ENCODE results near the gene DAPK1.

Gene DAPK1

DNA sequence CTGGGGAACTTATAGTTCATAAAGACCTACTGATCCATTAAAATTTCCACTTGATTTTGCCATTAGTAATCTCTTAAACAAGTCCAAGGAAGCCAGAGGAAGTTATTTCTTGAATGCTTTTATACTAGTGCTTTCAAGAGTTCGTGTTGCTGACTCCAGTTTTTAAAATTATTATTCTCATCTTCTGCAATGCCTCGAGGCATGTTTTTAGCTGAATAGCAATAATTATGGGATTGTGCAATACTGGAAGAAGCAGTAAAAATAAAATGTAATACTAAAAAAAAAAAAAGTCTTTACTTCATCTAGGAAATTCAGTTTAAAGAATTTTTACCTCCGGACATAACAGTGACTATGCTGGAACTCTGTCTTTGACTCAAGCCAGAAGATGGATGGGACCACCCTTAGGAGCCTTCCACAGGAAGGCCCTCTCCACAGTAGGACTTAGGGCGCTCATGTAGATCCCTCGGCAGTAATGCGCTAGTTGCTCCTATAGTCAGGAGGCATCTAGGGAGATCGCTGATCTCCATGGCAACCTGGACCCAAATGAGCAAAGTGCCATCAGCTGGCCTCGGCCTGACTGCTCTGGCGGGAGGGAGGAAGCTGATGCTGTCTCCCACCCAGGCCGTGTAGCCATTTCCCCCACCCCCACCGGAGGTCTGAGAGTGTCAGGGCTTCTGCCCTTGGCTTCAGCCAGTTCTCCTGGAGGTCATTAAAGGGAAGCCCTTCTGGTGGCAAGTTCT is 56.7 kb downstream of the DAPK1 start:
- TF ChIP-seq, protein P1, sequence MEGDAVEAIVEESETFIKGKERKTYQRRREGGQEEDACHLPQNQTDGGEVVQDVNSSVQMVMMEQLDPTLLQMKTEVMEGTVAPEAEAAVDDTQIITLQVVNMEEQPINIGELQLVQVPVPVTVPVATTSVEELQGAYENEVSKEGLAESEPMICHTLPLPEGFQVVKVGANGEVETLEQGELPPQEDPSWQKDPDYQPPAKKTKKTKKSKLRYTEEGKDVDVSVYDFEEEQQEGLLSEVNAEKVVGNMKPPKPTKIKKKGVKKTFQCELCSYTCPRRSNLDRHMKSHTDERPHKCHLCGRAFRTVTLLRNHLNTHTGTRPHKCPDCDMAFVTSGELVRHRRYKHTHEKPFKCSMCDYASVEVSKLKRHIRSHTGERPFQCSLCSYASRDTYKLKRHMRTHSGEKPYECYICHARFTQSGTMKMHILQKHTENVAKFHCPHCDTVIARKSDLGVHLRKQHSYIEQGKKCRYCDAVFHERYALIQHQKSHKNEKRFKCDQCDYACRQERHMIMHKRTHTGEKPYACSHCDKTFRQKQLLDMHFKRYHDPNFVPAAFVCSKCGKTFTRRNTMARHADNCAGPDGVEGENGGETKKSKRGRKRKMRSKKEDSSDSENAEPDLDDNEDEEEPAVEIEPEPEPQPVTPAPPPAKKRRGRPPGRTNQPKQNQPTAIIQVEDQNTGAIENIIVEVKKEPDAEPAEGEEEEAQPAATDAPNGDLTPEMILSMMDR (IDR thresholded peaks at IDR 0.05; ENCODE audit: low read depth, low read length), result no peak
- DNase-seq (ENCODE audit: extremely low read depth, low read depth), result no peak

DNA sequence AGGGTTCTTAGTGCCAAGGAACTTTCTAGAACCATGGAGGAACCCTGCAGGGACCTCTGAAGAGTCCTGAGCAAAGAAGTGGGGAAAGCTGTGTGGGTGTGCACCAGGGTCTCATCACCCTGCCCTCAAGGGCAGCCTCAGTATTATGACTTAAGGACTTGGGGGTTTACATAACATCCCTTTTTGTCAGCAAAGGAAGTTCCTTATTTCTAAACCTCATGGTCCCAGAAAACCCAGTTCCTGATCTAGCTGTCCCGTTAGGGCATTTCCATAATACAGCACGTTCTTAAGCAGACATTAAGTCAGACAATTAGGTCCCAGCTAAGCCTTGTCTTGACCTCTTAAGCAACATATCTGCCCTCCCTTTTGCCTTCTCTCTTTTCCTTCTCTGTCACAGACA is 57.3 kb downstream of the DAPK1 start:
- DNase-seq (ENCODE audit: extremely low read depth, low read depth), result no peak
- TF ChIP-seq, protein P1 (IDR thresholded peaks at IDR 0.05; ENCODE audit: low read depth, low read length), result no peak

DNA sequence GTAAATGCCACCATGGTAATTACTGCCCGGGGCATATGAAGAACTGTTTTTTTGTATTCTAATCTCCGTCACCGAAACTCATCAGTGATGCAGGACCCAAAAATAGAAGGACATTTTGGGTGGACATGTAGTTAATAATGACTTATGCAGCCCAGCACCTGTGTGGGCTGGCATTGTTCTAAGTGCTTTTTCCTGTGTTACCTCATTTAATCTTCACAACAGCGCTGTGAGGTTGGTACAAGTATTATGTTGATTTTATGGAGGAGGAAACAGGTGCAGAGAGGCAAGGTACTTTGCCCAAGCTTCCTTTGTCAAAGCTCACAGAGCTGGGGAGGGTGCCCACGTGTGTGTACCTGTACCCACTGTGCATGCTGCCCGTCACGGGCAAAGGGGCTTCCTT is 58.4 kb downstream of the DAPK1 start:
- TF ChIP-seq, protein P1 (IDR thresholded peaks at IDR 0.05; ENCODE audit: low read depth, low read length), result no peak
- no peak for DNase-seq (ENCODE audit: extremely low read depth, low read depth)

DNA sequence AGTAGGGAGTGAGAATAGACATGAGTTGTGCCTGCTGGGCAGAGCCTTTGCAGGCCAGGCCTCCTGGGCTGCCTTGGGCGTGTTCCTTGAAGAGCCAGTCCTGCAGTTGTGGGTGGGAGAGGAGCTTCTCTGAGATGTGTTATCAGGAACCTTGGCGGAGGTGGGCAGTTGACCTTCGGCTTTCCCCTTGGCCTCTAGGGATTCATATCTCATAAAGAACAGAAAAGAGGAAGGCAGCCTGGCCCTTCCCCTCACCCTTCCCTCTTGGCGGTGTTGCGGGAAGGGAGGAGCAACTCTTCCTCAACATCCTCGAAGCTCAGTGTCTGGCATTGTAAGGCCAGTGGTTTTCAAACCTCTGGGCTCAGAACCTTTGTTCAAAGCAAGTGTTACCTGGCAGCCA is 59.2 kb downstream of the DAPK1 start:
- DNase-seq (ENCODE audit: extremely low read depth, low read depth), result no peak
- TF ChIP-seq, protein P1 (IDR thresholded peaks at IDR 0.05; ENCODE audit: low read depth, low read length), result no peak

DNA sequence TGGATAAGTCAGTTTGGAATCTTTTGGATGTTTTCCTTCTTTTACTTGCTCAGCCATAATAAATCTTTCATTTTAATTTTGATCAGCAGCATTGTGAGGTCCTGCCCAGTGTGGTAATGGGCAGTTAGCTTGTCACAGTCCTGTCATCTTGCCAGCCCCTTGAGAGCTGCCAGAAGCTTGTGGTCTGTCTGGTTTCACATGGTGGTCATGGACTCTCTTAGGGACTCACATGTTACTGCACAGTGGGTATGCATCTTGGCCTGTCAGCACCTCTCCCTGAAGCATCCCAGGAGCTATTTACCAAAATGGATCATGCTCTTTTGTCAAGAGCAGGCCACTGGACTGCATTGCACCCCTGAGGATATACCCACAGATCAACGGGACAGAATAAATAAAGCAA is 60.3 kb downstream of the DAPK1 start:
- DNase-seq (ENCODE audit: extremely low read depth, low read depth), result no peak
- TF ChIP-seq, protein P1 (IDR thresholded peaks at IDR 0.05; ENCODE audit: low read depth, low read length), result no peak

DNA sequence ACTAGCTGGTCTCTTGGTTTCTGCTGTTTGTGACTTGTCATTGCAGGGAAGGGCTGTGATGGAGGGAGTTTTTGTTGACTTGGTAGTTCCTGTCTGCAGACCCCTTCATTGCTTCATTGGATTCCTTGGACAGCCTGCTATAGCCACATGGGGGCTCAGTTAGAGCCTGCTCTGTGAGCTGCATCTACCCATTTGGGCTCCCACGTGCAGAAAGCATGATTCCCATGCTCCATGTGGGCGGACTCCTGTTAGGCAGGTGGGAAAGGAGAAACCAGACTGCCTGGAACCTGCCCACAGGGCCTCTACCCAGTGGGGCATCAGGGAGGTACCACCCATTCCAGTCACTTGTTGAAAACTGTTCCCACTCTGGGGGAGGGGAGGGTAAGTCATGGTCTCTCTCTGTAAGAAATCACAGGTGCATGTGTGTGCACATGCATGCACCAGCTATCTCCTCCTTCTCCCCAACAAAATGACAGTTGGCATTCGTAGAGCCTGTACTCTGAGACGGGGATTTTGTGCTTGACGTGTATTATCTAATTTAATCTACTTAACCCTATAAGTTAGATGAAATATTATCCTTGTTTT is 61.0 kb downstream of the DAPK1 start:
- TF ChIP-seq, protein P1 (IDR thresholded peaks at IDR 0.05; ENCODE audit: low read depth, low read length), result no peak

DNA sequence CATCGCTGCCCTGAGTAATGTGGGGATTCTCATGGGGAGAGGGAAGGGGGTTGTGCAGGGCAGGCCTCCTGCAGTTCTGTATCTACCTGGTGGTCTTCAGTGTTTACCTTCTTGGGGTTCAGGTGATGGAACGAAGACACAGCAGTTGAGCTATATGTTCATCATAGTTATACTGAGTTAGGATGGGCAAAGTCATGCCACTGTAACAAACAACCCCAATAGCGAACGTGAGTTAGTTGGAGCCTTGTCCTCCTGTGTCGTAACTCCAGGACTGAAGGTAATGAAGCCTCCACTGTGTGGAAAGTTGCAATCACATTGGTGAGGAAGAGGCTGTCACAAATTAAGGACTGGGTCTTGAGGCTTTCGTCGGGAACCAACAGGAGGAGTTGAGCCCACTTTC is 64.4 kb downstream of the DAPK1 start:
- no peak for DNase-seq (ENCODE audit: extremely low read depth, low read depth)
- TF ChIP-seq, protein P1 (IDR thresholded peaks at IDR 0.05; ENCODE audit: low read depth, low read length), result no peak

More for the DNA sequence above, 61.0 kb downstream of the DAPK1 start:
- no peak for DNase-seq (ENCODE audit: extremely low read depth, low read depth)
